HUDEP-2 (cell line): Measurements from ENCODE around the gene SLC39A12.

Experiments used
- DNase-seq, 76 experiments: peaks; one replicate each; lab custom pipeline; 2025; ENCODE audit not compliant: unreplicated experiment in 76 of 76; lab: John Stamatoyannopoulos, UW

The SLC39A12 gene

DNA sequence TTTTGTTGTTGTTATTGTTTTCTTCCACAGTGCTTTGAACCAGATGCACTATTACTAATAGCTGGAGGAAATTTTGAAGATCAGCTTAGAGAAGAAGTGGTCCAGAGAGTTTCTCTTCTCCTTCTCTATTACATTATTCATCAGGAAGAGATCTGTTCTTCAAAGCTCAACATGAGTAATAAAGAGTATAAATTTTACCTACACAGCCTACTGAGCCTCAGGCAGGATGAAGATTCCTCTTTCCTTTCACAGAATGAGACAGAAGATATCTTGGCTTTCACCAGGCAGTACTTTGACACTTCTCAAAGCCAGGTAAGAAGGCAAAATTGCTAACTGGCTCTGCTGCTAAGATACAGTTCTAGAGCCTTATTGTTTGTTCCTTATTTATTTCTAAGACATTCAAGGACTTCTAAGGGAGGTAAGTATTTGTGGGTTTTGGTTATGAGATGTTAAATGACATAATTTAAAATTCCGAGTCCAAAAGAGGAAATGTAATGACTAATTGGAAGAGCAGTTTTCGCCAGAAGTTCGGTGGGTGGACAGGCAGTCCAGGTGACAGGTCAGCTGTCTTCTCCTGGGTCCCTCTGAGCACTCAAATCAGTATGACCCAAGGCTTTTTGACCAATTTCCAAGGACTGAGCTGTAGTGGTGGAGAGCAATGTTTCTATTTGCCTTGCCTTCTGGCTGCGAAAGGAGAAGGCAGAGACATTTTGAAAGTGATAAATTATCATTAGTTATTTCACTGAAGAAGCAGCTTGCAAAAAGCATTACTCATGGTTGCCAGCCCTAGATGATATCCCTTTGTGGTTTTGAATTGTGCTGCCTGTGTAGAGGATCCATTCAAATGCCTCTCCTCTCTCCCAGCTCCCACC is 10.1 kb downstream of the SLC39A12 start:
- DNase-seq = no peak

DNA sequence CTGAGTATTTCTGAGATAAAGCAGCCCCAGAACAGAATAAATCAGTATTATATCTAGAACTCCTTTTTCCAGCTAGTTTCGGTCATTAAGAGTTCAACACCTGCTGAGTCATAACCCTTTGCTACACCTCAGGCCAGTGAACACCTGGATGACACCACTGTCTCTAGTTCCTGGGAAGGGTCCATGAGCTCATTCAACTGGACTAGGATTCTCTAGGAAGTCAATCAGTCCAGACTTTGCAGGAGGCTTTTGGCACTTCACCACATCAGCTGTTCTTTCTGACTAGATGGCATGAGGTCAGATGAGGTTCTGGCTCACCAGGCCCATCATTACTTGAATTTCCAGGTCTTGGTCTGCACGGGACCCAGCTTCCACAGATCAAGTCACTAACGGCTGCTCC is 11.7 kb downstream of the SLC39A12 start:
- no peak for DNase-seq

- DNase-seq = no peak
These were observed 14.0 kb downstream of the SLC39A12 start for GRCh38 chr10:17965649-17966235.

DNA sequence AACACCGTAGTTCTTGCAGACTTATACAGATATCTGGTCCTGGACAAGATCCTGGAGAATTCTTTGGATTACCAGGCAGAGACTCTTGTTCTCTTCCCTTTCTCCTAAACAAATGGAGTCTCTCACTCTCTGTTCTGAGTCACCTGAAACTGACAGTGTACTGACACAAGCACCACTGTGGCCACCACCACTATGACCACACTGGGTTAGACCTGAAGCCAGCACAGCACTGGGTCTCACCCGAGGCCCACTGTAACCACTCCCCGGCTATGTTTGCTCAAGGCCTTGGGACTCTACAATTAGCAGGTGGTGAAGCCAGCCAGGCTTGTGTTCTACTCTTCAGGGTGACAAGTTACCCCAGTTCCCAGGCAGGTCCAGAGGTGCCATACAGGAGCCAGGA is 22.8 kb downstream of the SLC39A12 start:
- DNase-seq = no peak

DNA sequence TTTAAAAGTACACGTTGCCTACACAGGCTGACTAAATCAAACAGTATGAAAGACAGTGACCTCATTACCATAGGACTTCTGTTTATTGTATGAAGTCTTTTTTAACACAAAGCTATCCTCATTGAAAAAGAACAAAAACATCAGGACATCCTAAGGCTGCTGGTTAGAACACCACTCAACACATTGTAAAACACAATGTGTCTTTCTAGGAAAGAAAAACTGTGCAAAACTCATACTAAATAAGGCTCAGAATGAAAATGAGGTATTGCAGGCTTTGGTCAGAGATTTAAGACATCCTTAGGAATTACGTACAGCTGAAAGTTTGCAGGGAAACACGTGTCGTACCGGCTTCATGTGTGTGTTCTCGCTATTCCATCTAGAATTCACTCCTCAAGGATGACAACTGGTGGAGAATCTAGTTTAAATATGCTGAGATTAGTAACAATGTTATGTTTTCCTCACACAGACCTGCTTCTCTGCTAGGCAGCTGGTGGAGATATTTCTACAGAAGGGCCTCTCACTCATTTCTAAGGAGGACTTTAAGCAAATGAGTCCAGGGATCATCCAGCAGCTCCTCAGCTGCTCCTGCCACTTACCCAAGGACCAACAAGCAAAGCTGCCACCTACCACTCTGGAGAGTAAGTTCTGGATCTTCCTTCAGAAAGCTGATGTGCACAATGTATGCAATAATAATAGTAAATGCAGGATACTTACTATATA is 29.3 kb downstream of the SLC39A12 start:
- DNase-seq = no peak

- no peak for DNase-seq
These were observed 30.2 kb downstream of the SLC39A12 start for GRCh38 chr10:17981766-17982380.

- DNase-seq = no peak
These were observed 32.3 kb downstream of the SLC39A12 start for GRCh38 chr10:17984056-17984455.

DNA sequence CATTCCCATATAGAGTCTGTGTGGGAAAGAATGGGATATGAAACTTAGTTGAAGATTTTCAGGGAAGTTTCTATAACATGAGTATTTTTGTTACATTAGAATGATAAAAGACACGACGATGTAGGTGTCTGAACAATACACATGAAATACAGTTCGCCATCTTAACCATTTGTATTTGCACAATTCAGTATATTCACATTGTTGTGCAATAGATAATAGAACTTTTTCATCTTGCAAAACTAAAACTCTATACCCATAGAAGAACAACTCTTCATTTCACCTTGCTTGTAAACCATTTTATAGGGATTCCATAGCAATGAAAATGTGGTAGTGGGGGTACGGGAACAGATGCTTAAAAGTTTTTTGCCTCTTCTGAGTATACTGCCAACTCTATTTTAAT is 32.8 kb downstream of the SLC39A12 start:
- DNase-seq = no peak

GRCh38 chr10:17989908-17990767 is 38.4 kb downstream of the SLC39A12 start:
- DNase-seq = no peak

- DNase-seq = no peak
These were observed 40.5 kb downstream of the SLC39A12 start for GRCh38 chr10:17992266-17992665.

DNA sequence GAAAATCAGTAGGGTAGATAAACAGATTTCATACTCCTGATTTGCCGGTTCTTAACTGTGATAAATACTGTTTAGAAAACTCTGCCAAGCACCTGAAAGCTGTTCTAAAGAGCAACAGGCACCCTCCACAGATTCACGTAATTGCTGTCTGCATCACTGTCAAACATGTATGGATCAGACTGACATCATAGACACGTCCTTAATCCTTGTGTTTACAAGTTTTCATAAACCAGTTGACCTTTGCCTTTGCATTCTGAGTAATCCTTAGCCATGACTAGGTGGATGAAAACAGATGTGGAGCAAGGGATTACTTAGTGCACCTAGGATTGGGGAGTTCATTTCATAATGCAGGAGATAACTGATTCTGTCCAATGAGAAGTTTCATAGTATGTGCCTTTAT is 41.6 kb downstream of the SLC39A12 start:
- no peak for DNase-seq

DNA sequence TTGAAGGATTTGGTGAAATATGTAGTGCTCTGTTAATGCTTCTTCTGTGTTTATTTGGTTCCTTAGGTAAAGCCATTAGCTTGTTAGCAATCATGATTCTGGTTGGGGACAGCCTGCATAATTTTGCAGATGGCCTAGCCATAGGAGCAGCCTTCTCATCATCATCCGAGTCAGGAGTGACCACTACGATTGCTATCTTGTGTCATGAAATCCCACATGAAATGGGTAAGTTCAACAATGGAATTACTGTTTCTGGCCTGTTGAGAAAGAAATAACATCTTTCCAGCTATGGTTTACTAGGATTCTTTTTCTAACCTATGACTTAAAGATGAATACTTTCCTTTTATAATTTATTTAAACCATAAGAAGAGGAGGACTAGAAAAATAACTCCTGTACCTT is 48.9 kb downstream of the SLC39A12 start:
- DNase-seq = no peak

DNA sequence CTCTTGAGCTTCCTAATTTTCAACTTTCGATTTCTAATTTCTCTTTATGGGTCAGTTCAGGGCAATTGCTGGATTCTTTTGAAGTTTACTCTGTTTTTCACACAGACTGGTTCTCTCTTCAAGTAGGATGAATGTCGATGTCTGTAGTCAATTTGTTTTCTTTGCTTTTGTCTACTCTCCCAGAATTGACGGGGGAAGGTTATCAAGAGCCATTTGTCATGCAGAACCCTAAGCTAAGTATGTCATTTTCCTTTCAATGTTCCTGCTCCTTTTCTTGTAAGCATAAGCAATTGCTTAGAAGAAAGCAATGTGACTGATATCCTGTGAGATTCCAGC is 53.7 kb downstream of the SLC39A12 start:
- DNase-seq = no peak

DNA sequence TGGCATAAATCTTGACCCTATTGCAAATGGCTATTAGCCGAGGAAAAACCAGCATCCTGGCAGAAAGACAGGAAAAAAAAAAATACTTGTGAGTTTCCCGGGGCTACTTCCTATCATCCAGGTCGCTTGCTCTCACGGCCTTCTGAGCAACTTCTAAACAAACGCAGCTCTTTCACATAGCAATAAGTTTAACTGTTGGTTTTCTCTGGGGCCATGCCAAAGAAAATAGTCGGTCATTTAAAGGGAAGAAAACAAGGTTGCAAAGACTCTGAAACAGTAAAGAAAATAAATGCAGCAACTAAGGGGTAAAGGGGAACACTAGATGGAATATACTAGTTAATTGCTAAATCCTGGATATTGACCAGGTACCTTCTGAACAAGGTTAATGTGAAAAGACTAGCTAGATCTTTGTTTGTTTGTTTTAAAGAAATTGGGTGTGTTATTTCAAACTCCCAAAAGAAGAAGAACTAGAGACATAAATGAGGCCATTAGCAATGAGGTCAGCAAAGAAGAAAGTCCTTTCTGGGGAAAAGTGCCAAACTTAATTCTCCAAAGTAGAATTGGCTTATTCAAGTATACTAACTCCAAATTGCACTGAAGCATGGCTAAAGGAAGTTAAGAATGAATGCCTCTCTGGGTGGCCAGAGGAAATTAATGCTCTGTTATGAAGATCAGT is 54.2 kb downstream of the SLC39A12 start:
- DNase-seq = no peak

- no peak for DNase-seq
These were observed 57.3 kb downstream of the SLC39A12 start for GRCh38 chr10:18008986-18009385.

- DNase-seq = no peak
These were observed 58.3 kb downstream of the SLC39A12 start for GRCh38 chr10:18010050-18010449.

- no peak for DNase-seq
These were observed 68.8 kb downstream of the SLC39A12 start for GRCh38 chr10:18020523-18020922.

DNA sequence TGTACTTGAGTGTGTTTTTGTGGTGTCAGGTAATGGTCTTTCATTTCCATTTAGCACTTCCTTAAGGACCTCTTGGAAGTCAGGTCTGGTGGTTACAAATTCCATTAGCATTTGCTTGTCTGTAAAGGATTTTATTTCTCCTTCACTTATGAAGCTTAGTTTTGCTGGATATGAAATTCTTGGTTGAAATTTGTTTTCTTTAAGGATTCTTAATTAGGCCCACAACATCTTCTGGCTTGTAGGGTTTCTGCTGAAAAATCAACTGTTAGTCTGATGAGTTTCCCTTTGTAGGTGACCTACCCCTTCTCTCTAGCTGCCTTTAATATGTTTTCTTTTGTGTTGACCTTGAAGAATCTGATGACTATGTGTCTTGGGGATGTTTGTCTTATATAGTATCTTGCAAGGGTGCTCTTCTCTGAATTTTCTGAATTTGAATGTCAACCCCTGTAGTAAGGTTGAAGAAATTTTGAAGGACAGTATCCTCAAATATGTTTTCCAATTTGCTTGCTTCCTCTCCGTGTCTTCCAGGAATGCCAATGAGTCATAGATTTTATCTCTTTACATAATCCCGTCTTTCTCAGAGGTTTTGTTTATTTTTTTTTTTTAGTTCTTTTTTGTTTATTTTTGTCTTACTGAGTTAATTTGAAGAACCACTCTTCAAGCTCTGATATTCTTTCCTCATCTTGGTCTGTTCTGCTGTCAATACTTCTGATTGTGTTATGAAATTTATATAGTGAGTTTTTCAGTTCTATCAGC is 70.2 kb downstream of the SLC39A12 start:
- no peak for DNase-seq
